ENCODE measurements around the gene EYA4.

DNA sequence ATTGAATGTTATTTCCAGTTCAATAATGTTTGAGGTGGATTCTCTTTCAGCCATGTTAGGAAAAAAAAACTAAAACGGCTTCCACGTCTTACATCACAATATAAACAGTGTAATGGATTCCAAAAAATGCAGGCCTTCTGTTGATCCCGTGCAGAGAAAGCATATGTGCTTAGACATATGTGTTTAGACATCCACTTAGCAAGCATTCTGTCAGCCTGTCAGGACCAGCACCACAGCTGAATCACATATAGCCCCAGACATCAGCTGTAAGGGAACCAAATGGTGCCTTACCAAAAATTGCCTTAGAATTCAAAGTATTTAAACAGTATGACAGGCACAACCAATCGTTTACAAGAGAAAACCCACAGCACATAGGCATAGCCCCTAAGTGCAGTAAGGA, 304.9 kb downstream of the EYA4 start:
- TF ChIP-seq, protein P1, sequence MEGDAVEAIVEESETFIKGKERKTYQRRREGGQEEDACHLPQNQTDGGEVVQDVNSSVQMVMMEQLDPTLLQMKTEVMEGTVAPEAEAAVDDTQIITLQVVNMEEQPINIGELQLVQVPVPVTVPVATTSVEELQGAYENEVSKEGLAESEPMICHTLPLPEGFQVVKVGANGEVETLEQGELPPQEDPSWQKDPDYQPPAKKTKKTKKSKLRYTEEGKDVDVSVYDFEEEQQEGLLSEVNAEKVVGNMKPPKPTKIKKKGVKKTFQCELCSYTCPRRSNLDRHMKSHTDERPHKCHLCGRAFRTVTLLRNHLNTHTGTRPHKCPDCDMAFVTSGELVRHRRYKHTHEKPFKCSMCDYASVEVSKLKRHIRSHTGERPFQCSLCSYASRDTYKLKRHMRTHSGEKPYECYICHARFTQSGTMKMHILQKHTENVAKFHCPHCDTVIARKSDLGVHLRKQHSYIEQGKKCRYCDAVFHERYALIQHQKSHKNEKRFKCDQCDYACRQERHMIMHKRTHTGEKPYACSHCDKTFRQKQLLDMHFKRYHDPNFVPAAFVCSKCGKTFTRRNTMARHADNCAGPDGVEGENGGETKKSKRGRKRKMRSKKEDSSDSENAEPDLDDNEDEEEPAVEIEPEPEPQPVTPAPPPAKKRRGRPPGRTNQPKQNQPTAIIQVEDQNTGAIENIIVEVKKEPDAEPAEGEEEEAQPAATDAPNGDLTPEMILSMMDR (IDR thresholded peaks at IDR 0.05): no peak
- TF ChIP-seq POLR2A (IDR thresholded peaks at IDR 0.05): no peak

All from esophagus squamous epithelium (tissue), 4 donors.